Duodenal mucosa (tissue), 2 donors: ENCODE results near the gene GJD2.

Experiments
- H3K27ac ChIP-seq: one replicate; pipeline ENCODE4 v1.7.0; 2013; ENCODE audit warnings: low read depth, low read length
- H3K27me3 ChIP-seq, 2 donors: one replicate each; pipeline ENCODE4 v1.7.0; 2013; ENCODE audit warnings: low read length in 2 of 2, control low read depth in 1 of 2; ENCODE audit not compliant: insufficient read depth in 2 of 2, control insufficient read depth in 1 of 2
- H3K36me3 ChIP-seq, 2 donors: one replicate each; pipeline ENCODE4 v1.7.0; 2013; ENCODE audit warnings: low read length in 2 of 2, control low read depth in 1 of 2; ENCODE audit not compliant: insufficient read depth in 2 of 2, control insufficient read depth in 1 of 2
- H3K4me1 ChIP-seq, 2 donors: one replicate each; pipeline ENCODE4 v1.7.0; 2013; ENCODE audit warnings: low read length in 2 of 2, control low read depth in 1 of 2; ENCODE audit not compliant: insufficient read depth in 2 of 2, control insufficient read depth in 1 of 2
- H3K4me3 ChIP-seq, 2 donors: one replicate each; pipeline ENCODE4 v1.7.0; 2013; ENCODE audit warnings: low read length in 2 of 2, low read depth in 1 of 2
- H3K9ac ChIP-seq, 2 donors: one replicate each; pipeline ENCODE4 v1.7.0; 2013; ENCODE audit warnings: low read length in 2 of 2, low read depth in 1 of 2
- H3K9me3 ChIP-seq, 2 donors: one replicate each; pipeline ENCODE4 v1.7.0; 2013; ENCODE audit warnings: low read length in 2 of 2, control low read depth in 1 of 2; ENCODE audit not compliant: control insufficient read depth in 1 of 2

GJD2 gene

GRCh38 chr15:34793901-34794300 is 39.1 kb upstream of the GJD2 start:
- no peaks in the 10 kb centered on the region for H3K36me3 ChIP-seq
- no peak overlapping the region for H3K27ac ChIP-seq
- no peaks in the 10 kb centered on the region for H3K4me1 ChIP-seq
- H3K4me3 ChIP-seq, result no peak overlapping the region
- no peaks in the 10 kb centered on the region for H3K9me3 ChIP-seq
- H3K27me3 ChIP-seq, result peaks cover 25 to 26% of the 10 kb centered on the region in 2 donors
- no peak overlapping the region for H3K9ac ChIP-seq

DNA sequence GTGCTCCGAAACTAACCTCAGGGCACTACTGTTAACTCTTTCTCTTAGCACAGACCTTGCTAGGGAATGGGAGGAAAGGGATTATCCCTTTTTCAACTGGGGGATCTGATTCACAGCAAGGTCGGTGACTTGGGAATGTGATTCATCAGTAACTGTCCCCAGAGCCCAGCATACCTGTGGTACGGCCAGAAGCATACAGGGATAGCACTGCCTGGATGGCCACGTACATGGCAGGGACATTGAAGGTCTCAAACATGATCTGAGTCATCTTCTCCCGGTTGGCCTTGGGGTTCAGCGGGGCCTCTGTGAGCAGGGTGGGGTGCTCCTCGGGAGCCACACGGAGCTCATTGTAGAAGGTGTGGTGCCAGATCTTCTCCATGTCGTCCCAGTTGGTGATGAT is 38.3 kb upstream of the GJD2 start:
- Histone ChIP-seq H3K9ac (no peak overlapping the region), H3K4me3 (no peak overlapping the region), H3K27ac (no peak overlapping the region), H3K9me3 (no peaks in the 10 kb centered on the region), H3K36me3 (no peaks in the 10 kb centered on the region), H3K4me1 (no peaks in the 10 kb centered on the region), H3K27me3 (peaks cover 24 to 26% of the 10 kb centered on the region in 2 donors)

DNA sequence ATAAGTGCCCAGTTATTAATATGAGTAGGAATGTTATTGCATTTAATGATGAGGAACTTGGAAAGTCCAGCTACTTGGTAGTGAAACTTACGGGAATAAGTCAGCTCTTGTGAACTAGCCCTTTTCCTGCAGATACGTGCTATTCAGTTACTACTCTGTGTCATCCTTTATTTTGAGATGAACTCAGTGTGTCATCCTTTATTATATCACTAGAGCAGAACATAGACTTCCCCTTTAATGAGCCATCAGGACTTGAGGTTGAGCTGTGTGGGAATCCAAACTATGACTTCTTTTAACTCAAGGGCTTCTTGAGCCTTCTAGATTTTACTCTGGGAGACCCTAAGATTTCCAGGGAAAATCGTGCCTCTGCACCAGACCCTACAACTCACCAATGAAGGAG is 36.9 kb upstream of the GJD2 start:
- H3K9me3 ChIP-seq, result no peaks in the 10 kb centered on the region
- peaks cover 19 to 25% of the 10 kb centered on the region in 2 donors for H3K27me3 ChIP-seq
- H3K9ac ChIP-seq, result no peak overlapping the region
- H3K27ac ChIP-seq, result no peak overlapping the region
- no peaks in the 10 kb centered on the region for H3K4me1 ChIP-seq
- no peaks in the 10 kb centered on the region for H3K36me3 ChIP-seq
- no peak overlapping the region for H3K4me3 ChIP-seq

- Histone ChIP-seq H3K9ac (no peak overlapping the region), H3K27ac (no peak overlapping the region), H3K9me3 (no peaks in the 10 kb centered on the region), H3K27me3 (peaks cover 13 to 14% of the 10 kb centered on the region in 2 donors), H3K36me3 (no peaks in the 10 kb centered on the region), H3K4me1 (no peaks in the 10 kb centered on the region), H3K4me3 (no peak overlapping the region)
These were observed 35.3 kb upstream of the GJD2 start for GRCh38 chr15:34790121-34790520.

DNA sequence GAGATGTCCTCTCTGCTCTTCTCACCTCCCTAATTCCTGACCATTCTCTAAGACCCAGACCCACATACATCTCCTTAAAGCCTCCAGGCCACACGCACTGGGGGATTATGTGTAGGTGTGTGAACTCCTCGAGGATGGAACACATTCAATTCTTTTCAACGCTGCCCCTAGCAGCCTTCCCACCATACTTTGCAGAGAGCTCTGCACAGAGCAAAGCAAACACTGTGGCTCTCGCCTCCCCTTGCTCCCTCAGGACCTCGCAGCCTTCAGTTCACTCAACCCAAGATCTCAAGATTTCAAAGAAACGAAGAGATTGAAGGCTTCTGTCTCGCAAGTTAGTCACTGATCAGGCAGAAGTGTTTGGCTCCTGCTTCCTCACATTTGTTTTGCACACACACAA is 34.5 kb upstream of the GJD2 start:
- H3K27ac ChIP-seq, result no peak overlapping the region
- H3K9ac ChIP-seq, result no peak overlapping the region
- H3K4me3 ChIP-seq, result no peak overlapping the region
- H3K4me1 ChIP-seq, result no peaks in the 10 kb centered on the region
- peaks cover 13 to 14% of the 10 kb centered on the region in 2 donors for H3K27me3 ChIP-seq
- no peaks in the 10 kb centered on the region for H3K9me3 ChIP-seq
- no peaks in the 10 kb centered on the region for H3K36me3 ChIP-seq

GRCh38 chr15:34786206-34786605 is 31.4 kb upstream of the GJD2 start:
- peaks cover 0 to 4% of the 10 kb centered on the region in 2 donors for H3K27me3 ChIP-seq
- H3K36me3 ChIP-seq, result no peaks in the 10 kb centered on the region
- H3K4me1 ChIP-seq, result no peaks in the 10 kb centered on the region
- H3K4me3 ChIP-seq, result no peak overlapping the region
- H3K9ac ChIP-seq, result no peak overlapping the region
- H3K27ac ChIP-seq, result no peak overlapping the region
- no peaks in the 10 kb centered on the region for H3K9me3 ChIP-seq

- Histone ChIP-seq H3K27me3 (no peaks in the 10 kb centered on the region), H3K4me1 (no peaks in the 10 kb centered on the region), H3K4me3 (no peak overlapping the region), H3K27ac (no peak overlapping the region), H3K9me3 (no peaks in the 10 kb centered on the region), H3K36me3 (no peaks in the 10 kb centered on the region), H3K9ac (no peak overlapping the region)
These were observed 29.2 kb upstream of the GJD2 start for GRCh38 chr15:34783991-34784390.

GRCh38 chr15:34783431-34783830 is 28.6 kb upstream of the GJD2 start:
- Histone ChIP-seq H3K27me3 (no peaks in the 10 kb centered on the region), H3K4me3 (no peak overlapping the region), H3K27ac (no peak overlapping the region), H3K36me3 (no peaks in the 10 kb centered on the region), H3K9ac (no peak overlapping the region), H3K4me1 (no peaks in the 10 kb centered on the region), H3K9me3 (no peaks in the 10 kb centered on the region)

DNA sequence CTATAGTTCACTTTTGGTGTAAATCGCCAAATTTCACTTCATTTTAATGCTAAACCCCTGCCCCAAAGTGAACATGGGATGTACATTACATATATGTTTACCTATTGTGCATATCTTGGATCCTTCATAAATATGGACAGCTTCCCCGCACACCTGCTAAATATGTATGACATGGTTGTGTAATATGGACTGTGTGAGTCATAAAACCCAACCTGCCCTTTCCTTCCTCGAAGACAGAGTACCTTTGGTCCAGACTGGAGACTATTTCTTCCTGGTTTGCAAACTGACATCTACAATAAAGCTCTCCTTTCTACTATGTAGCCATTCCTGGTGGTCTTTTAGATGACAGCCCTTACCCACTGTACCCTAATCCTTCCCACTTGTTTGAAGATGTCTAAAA is 28.1 kb upstream of the GJD2 start:
- Histone ChIP-seq H3K4me1 (no peaks in the 10 kb centered on the region), H3K9me3 (no peaks in the 10 kb centered on the region), H3K4me3 (no peak overlapping the region), H3K27ac (no peak overlapping the region), H3K27me3 (no peaks in the 10 kb centered on the region), H3K36me3 (no peaks in the 10 kb centered on the region), H3K9ac (no peak overlapping the region)

GRCh38 chr15:34780725-34781124 is 25.9 kb upstream of the GJD2 start:
- Histone ChIP-seq H3K4me3 (no peak overlapping the region), H3K9me3 (no peaks in the 10 kb centered on the region), H3K27ac (no peak overlapping the region), H3K9ac (no peak overlapping the region), H3K27me3 (no peaks in the 10 kb centered on the region), H3K36me3 (no peaks in the 10 kb centered on the region), H3K4me1 (no peaks in the 10 kb centered on the region)

- Histone ChIP-seq H3K4me3 (no peak overlapping the region), H3K4me1 (no peaks in the 10 kb centered on the region), H3K27ac (no peak overlapping the region), H3K27me3 (no peaks in the 10 kb centered on the region), H3K36me3 (no peaks in the 10 kb centered on the region), H3K9me3 (no peaks in the 10 kb centered on the region), H3K9ac (no peak overlapping the region)
These were observed 21.9 kb upstream of the GJD2 start for GRCh38 chr15:34776606-34777105.
